K562 (cell line): Measurements from ENCODE around the gene SNPH. TPM values are rescaled to one million over a fixed set of nuclear protein-coding genes. Genes with fewer than 3 reads are reported as not detected.

Source experiments
- CREB1 ChIP-seq, 2 experiments: sonication (generic) in 1 of 2; formaldehyde crosslinking in 1 of 2; IDR thresholded peaks; 2 replicates each; pipeline versions ENCODE4 v1.6.1 to v1.8.0; 2012 to 2022; ENCODE audit warnings: inconsistent platforms in 1 of 2, mild to moderate bottlenecking in 1 of 2, missing genetic modification reagents in 1 of 2, moderate library complexity in 1 of 2
- CREB3L1 ChIP-seq: fragments of 450-650 bp; IDR thresholded peaks from 2 replicates; pipeline ENCODE4 v1.6.1; 2014; ENCODE audit warnings: low read depth, mild to moderate bottlenecking, moderate library complexity, borderline replicate concordance
- ZMIZ1 ChIP-seq, 2 experiments: fragments of 150-350 bp in 1 of 2; IDR thresholded peaks; 2 replicates each; pipeline ENCODE4 v1.6.1; 2012 to 2016; ENCODE audit warnings: low read depth in 2 of 2, low read length in 2 of 2, mild to moderate bottlenecking in 1 of 2, moderate library complexity in 1 of 2
- ZNF740 ChIP-seq, 3 experiments: fragments of 200-800 bp in 1 of 3; sonication (Bioruptor generic) in 1 of 3; sonication (generic) in 1 of 3; formaldehyde crosslinking in 1 of 3; IDR thresholded peaks; 2 replicates each; pipeline versions ENCODE4 v1.6.1 to v1.8.0; 2016 to 2022; ENCODE audit warnings: mild to moderate bottlenecking in 2 of 3, missing compliant biosample characterization in 2 of 3, missing genetic modification characterization in 2 of 3, missing genetic modification reagents in 1 of 3
- polyA plus RNA-seq, 8 experiments: library from polyadenylated mRNA; depleted of rRNA in 4 of 8; stranded (reverse) in 5 of 8; unstranded in 3 of 8; fragments of >200 nt; fragmentation: Nextera tagmentation in 2 of 8; fragmentation: Illumina TruSeq in 1 of 8; extraction: Ambion mirVana in 2 of 8; extraction: Trizol in 1 of 8; gene quantifications; 2 replicates each; pipeline versions ENCODE4 v1.2.1 to v1.2.3, GENCODE V29; 2011 to 2014; ENCODE audit warnings: inconsistent platforms in 1 of 8, missing spikeins in 1 of 8
- total RNA-seq, 7 experiments: library from RNA; depleted of rRNA in 6 of 7; stranded (reverse); fragments of >200 nt in 6 of 7; fragmentation: Illumina TruSeq in 2 of 7; extraction: Trizol in 2 of 7; gene quantifications; 2 replicates each; pipeline versions ENCODE4 v1.2.1 to v1.2.3, GENCODE V29; 2011 to 2021; ENCODE audit warnings: low replicate concordance in 1 of 7

The SNPH gene
- total and polyA plus RNA-seq, 9 of the 15 experiments (the other 6 are each of a cell fraction or from before 2014, with no cell fraction given), result 0.03 to 4.2 (median 1.4) TPM

- TF ChIP-seq ZMIZ1 (IDR thresholded peaks at IDR 0.05; ENCODE audit: low read depth in 2 of 2, low read length in 2 of 2), result no peak
- no peak for TF ChIP-seq CREB1 (IDR thresholded peaks at IDR 0.05)
- no peak for TF ChIP-seq CREB1 (CRISPR knock-in tag; IDR thresholded peaks at IDR 0.05)
- no peak for TF ChIP-seq ZNF740 (CRISPR knock-in tag; IDR thresholded peaks at IDR 0.05)
- no peak for TF ChIP-seq ZNF740 (tag; IDR thresholded peaks at IDR 0.05)
- TF ChIP-seq CREB3L1, result no peak
- TF ChIP-seq, all 486 proteins: peak for 0
Measured at GRCh38 chr20:1291191-1291741, 25.2 kb downstream of the SNPH start (continued).
